ENCODE results near the gene ANK2. TPM values are rescaled to one million over a fixed set of nuclear protein-coding genes. Genes with fewer than 3 reads are reported as not detected.

Gene ANK2
- total and polyA plus RNA-seq, 2 of the 13 experiments (the other 11 are each of a cell fraction or from before 2014, with no cell fraction given) = 2.7 to 15.1 TPM

DNA sequence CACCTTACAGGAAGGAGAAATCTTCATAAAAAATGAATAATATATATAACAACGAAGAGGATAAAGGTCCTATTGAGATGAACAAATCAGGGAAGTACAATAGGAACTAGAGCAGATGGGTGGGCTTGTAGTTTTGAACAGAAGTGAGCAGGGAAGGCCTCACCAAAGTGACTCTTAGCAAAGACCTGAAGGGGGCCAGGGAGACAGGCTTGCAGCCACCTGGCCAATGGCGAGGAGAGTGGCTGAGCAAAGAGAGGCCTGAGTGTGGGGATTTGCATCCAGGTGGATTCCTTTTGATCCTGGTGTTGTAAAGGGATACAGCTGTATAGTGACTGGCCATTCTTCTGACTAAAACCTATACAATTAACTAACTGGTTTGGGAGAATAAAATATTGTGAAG, 358.0 kb downstream of the ANK2 start:
- CTCF ChIA-PET (ENCODE audit: low intra/inter-chr PET ratio, low total read pairs) = no interaction called here

More for the DNA sequence above, 358.0 kb downstream of the ANK2 start:
- DNase-seq (ENCODE audit: low spot score) (no peak), ATAC-seq (peak; percentile 40), FAIRE-seq (no peak)
- Histone ChIP-seq H3K4me3 (replicated peaks in 1 of 3; ENCODE audit: insufficient read depth in 1 of 3, low read depth in 2 of 3, low read length in 3 of 3) (no peak overlapping the region), H3K79me2 (ENCODE audit: insufficient read depth, low read length) (no peaks in the 10 kb centered on the region), H3K27ac (ENCODE audit: extremely low read length, insufficient read depth, low read length) (no peak overlapping the region), H3K27me3 (ENCODE audit: control insufficient read depth in 1 of 2, insufficient read depth in 2 of 2, low read length in 2 of 2) (no peaks in the 10 kb centered on the region), H3K9ac (ENCODE audit: insufficient read depth, low read depth, low read length) (no peak overlapping the region), H3K9me3 (ENCODE audit: low read length) (no peaks in the 10 kb centered on the region), H3K36me3 (replicated peaks in 1 of 2; ENCODE audit: control insufficient read depth in 1 of 2, insufficient read depth in 2 of 2, low read length in 2 of 2) (no peaks in the 10 kb centered on the region), H2AFZ (ENCODE audit: low read length) (no peak overlapping the region), H3K4me1 (ENCODE audit: insufficient read depth, low read length) (peaks cover 57% of the 10 kb centered on the region), H3K4me2 (ENCODE audit: low read depth, low read length) (peak overlapping the region; percentile 65; the same call in 1 of the 2 replicates), H4K20me1 (ENCODE audit: insufficient read depth, low read length) (no peaks in the 10 kb centered on the region)
- POLR2A ChIA-PET = no interaction called here
- 8% methylated on average over 2 of the region's 2 CpGs for WGBS (ENCODE audit: low lambda C conversion rate)
- intact Hi-C loops (cut with micrococcal nuclease; ENCODE audit: unreplicated experiment) (no loop called here), in situ Hi-C loops (cut with HindIII; ENCODE audit: extremely low pct_ligation_motif_present, low pct_unique_long_range_greater_than_20kb) (no loop called here)
- no TSS peak for BruUV-seq (replicated peaks)
- TF ChIP-seq, protein P1, sequence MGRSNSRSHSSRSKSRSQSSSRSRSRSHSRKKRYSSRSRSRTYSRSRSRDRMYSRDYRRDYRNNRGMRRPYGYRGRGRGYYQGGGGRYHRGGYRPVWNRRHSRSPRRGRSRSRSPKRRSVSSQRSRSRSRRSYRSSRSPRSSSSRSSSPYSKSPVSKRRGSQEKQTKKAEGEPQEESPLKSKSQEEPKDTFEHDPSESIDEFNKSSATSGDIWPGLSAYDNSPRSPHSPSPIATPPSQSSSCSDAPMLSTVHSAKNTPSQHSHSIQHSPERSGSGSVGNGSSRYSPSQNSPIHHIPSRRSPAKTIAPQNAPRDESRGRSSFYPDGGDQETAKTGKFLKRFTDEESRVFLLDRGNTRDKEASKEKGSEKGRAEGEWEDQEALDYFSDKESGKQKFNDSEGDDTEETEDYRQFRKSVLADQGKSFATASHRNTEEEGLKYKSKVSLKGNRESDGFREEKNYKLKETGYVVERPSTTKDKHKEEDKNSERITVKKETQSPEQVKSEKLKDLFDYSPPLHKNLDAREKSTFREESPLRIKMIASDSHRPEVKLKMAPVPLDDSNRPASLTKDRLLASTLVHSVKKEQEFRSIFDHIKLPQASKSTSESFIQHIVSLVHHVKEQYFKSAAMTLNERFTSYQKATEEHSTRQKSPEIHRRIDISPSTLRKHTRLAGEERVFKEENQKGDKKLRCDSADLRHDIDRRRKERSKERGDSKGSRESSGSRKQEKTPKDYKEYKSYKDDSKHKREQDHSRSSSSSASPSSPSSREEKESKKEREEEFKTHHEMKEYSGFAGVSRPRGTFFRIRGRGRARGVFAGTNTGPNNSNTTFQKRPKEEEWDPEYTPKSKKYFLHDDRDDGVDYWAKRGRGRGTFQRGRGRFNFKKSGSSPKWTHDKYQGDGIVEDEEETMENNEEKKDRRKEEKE (IDR thresholded peaks at IDR 0.05) = no peak
- TF ChIP-seq ZSCAN9 (CRISPR knock-in tag; IDR thresholded peaks at IDR 0.05; ENCODE audit: borderline replicate concordance) (no peak), FOXP4 (CRISPR knock-in tag; IDR thresholded peaks at IDR 0.05) (no peak), HNRNPK (IDR thresholded peaks at IDR 0.05; ENCODE audit: low read depth, low read length, poor library complexity, severe bottlenecking) (no peak)
